ENCODE results near the gene RAF1. TPM values are rescaled to one million over a fixed set of nuclear protein-coding genes. Genes with fewer than 3 reads are reported as not detected.

Gene RAF1
- total RNA-seq, 1 donor from 2014 or later, result 115 TPM

GRCh38 chr3:12566976-12567375 lies 96.9 kb downstream of the RAF1 start:
- H3K4me3 Mint-ChIP-seq, result no peak overlapping the region
- H3F3A ChIP-seq (ENCODE audit: low read depth), result no peaks in the 10 kb centered on the region
- no peaks in the 10 kb centered on the region for H3K36me3 ChIP-seq
- no peak overlapping the region for H3K27ac Mint-ChIP-seq
- no peaks in the 10 kb centered on the region for H3K27me3 ChIP-seq
- no peak overlapping the region for H2AFZ ChIP-seq (replicated peaks)
- no peak overlapping the region for H3K4me2 ChIP-seq
- H3K36me3 Mint-ChIP-seq, result peaks cover 41% of the 10 kb centered on the region
- H3K4me1 ChIP-seq, result peaks cover 12% of the 10 kb centered on the region
- H3K27me3 Mint-ChIP-seq (ENCODE audit: insufficient read depth, low read depth), result peaks cover 2% of the 10 kb centered on the region
- H3K9me3 Mint-ChIP-seq, result peaks cover 18% of the 10 kb centered on the region
- no peak overlapping the region for H3K27ac ChIP-seq
- peaks cover 13% of the 10 kb centered on the region for H3K4me1 Mint-ChIP-seq
- no peak overlapping the region for H3K4me3 ChIP-seq
- H3K9ac ChIP-seq, result no peak overlapping the region
- H3K9me3 ChIP-seq (ENCODE audit: low read depth), result no peaks in the 10 kb centered on the region
- no peak for DNase-seq (ENCODE audit: low spot score)
- peaks cover 66% of the 10 kb centered on the region for H3K79me2 ChIP-seq (ENCODE audit: low read depth)
- TF ChIP-seq EZH2 (IDR thresholded peaks at IDR 0.05) (no peak), CTCF (IDR thresholded peaks at IDR 0.05) (no peak), EZH2phosphoT487 (IDR thresholded peaks at IDR 0.05) (no peak)
- peaks cover 33% of the 10 kb centered on the region for H4K20me1 ChIP-seq (ENCODE audit: low read depth)

- H3K4me3 ChIP-seq, result no peak overlapping the region
- Mint-ChIP-seq H3K27ac (peak overlapping the region; percentile 95), H3K4me3 (peak overlapping the region; percentile 67), H3K9me3 (peaks cover 14% of the 10 kb centered on the region), H3K36me3 (peaks cover 16% of the 10 kb centered on the region), H3K27me3 (ENCODE audit: insufficient read depth, low read depth) (no peaks in the 10 kb centered on the region), H3K4me1 (peaks cover 39% of the 10 kb centered on the region)
- no peaks in the 10 kb centered on the region for H3K27me3 ChIP-seq
- H3K27ac ChIP-seq, result no peak overlapping the region
- peak overlapping the region; percentile 45 for H3K4me2 ChIP-seq
- H3K9ac ChIP-seq, result no peak overlapping the region
- H4K20me1 ChIP-seq (ENCODE audit: low read depth), result peaks cover 77% of the 10 kb centered on the region
- H3K9me3 ChIP-seq (ENCODE audit: low read depth), result no peaks in the 10 kb centered on the region
- H3K36me3 ChIP-seq, result no peaks in the 10 kb centered on the region
- no peak overlapping the region for H2AFZ ChIP-seq (replicated peaks)
- H3F3A ChIP-seq (ENCODE audit: low read depth), result no peaks in the 10 kb centered on the region
- H3K4me1 ChIP-seq, result peaks cover 23% of the 10 kb centered on the region
- no peak for DNase-seq (ENCODE audit: low spot score)
- TF ChIP-seq EZH2phosphoT487 (IDR thresholded peaks at IDR 0.05) (no peak), EZH2 (IDR thresholded peaks at IDR 0.05) (no peak), CTCF (IDR thresholded peaks at IDR 0.05) (no peak)
- peaks cover 100% of the 10 kb centered on the region for H3K79me2 ChIP-seq (ENCODE audit: low read depth)
These were observed 101.5 kb downstream of the RAF1 start for GRCh38 chr3:12562451-12562850.

GRCh38 chr3:12561397-12561796 lies 102.5 kb downstream of the RAF1 start:
- Mint-ChIP-seq H3K4me3 (no peak overlapping the region), H3K27ac (no peak overlapping the region), H3K27me3 (ENCODE audit: insufficient read depth, low read depth) (no peaks in the 10 kb centered on the region), H3K4me1 (peaks cover 40% of the 10 kb centered on the region), H3K9me3 (peaks cover 10% of the 10 kb centered on the region), H3K36me3 (peaks cover 12% of the 10 kb centered on the region)
- H3K4me3 ChIP-seq, result no peak overlapping the region
- no peak overlapping the region for H2AFZ ChIP-seq (replicated peaks)
- no peaks in the 10 kb centered on the region for H3K9me3 ChIP-seq (ENCODE audit: low read depth)
- H4K20me1 ChIP-seq (ENCODE audit: low read depth), result peaks cover 78% of the 10 kb centered on the region
- no peak for TF ChIP-seq EZH2phosphoT487 (IDR thresholded peaks at IDR 0.05)
- TF ChIP-seq EZH2 (IDR thresholded peaks at IDR 0.05), result no peak
- no peak for TF ChIP-seq CTCF (IDR thresholded peaks at IDR 0.05)
- H3K79me2 ChIP-seq (ENCODE audit: low read depth), result peaks cover 95% of the 10 kb centered on the region
- peaks cover 23% of the 10 kb centered on the region for H3K4me1 ChIP-seq
- no peak overlapping the region for H3K9ac ChIP-seq
- H3K27me3 ChIP-seq, result no peaks in the 10 kb centered on the region
- peaks cover 3% of the 10 kb centered on the region for H3F3A ChIP-seq (ENCODE audit: low read depth)
- H3K36me3 ChIP-seq, result no peaks in the 10 kb centered on the region
- no peak overlapping the region for H3K27ac ChIP-seq
- H3K4me2 ChIP-seq, result no peak overlapping the region
- DNase-seq (ENCODE audit: low spot score), result no peak

All from neural progenitor cell (in vitro differentiated cells).